NCI-H2171 (cell line): ENCODE data around the gene TXLNB.

Source experiments
- DNase-seq: peaks from one replicate; lab custom pipeline; 2025; lab: John Stamatoyannopoulos, UW

The TXLNB gene

GRCh38 chr6:139270249-139270648 is 21.5 kb downstream of the TXLNB start:
- DNase-seq: no peak

GRCh38 chr6:139265512-139266190 is 26.1 kb downstream of the TXLNB start:
- DNase-seq: no peak

GRCh38 chr6:139262519-139263300 is 29.1 kb downstream of the TXLNB start:
- DNase-seq: peak; percentile 64

- DNase-seq: no peak
Measured at GRCh38 chr6:139257821-139258398, 33.9 kb downstream of the TXLNB start.

- no peak for DNase-seq
Measured at GRCh38 chr6:139257291-139257690, 34.5 kb downstream of the TXLNB start.

GRCh38 chr6:139256087-139256486 is 35.7 kb downstream of the TXLNB start:
- DNase-seq: no peak

GRCh38 chr6:139254196-139254595 is 37.6 kb downstream of the TXLNB start:
- no peak for DNase-seq

GRCh38 chr6:139253656-139254055 is 38.1 kb downstream of the TXLNB start:
- DNase-seq: no peak

GRCh38 chr6:139251691-139252390 is 40.0 kb downstream of the TXLNB start:
- no peak for DNase-seq

- DNase-seq: no peak
Measured at GRCh38 chr6:139251045-139251690, 40.6 kb downstream of the TXLNB start.

- peak; percentile 37 for DNase-seq
Measured at GRCh38 chr6:139250296-139251044, 41.3 kb downstream of the TXLNB start.

GRCh38 chr6:139249395-139249794 is 42.4 kb downstream of the TXLNB start:
- no peak for DNase-seq

GRCh38 chr6:139248911-139249310 is 42.9 kb downstream of the TXLNB start:
- no peak for DNase-seq

- no peak for DNase-seq
Measured at GRCh38 chr6:139247618-139248017, 44.2 kb downstream of the TXLNB start.

GRCh38 chr6:139243536-139243935 is 48.3 kb downstream of the TXLNB start:
- no peak for DNase-seq

- DNase-seq: no peak
Measured at GRCh38 chr6:139242457-139243240, 49.1 kb downstream of the TXLNB start.

- peak; percentile 81 for DNase-seq
Measured at GRCh38 chr6:139240161-139241010, 51.4 kb downstream of the TXLNB start.

- DNase-seq: no peak
Measured at GRCh38 chr6:139239064-139239463, 52.7 kb downstream of the TXLNB start.

- DNase-seq: no peak
Measured at GRCh38 chr6:139236105-139236504, 55.7 kb downstream of the TXLNB start.

- no peak for DNase-seq
Measured at GRCh38 chr6:139235661-139236060, 56.1 kb downstream of the TXLNB start.
